ENCODE results near the gene LUC7L.

DNA sequence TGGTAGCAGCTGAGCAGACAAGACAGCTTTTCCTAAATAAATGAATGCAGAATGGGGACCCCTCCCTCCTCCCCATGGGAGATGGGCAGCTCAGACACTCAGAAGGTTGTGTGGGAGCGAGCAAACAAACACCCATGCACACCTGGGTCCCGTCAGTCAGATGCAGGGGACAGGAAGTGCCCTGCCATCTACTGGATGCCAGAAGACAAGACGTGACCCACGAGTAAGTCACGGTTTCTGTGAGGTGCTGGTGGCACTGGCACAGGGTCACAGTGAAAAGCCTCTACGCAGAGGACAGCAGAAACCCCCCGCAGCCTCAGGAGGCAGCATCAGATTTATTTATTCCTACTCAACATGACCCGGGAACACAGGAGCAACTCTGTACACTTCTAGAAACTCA, 40.6 kb downstream of the LUC7L start:
- TF ChIP-seq CTCF (IDR thresholded peaks at IDR 0.05) (no peak), POLR2AphosphoS5 (IDR thresholded peaks at IDR 0.05) (no peak), POLR2A (IDR thresholded peaks at IDR 0.05) (no peak)

Measured in upper lobe of left lung (tissue), 4 donors.